ENCODE measurements around the gene SLA2. TPM values are rescaled to one million over a fixed set of nuclear protein-coding genes. Genes with fewer than 3 reads are reported as not detected.
"Not testable (repeated sequence)": the region's sequence is repeated elsewhere in the genome, so short reads cannot be mapped to it uniquely, and the experiment has no call there.

The SLA2 gene
- not detected in 2 replicates for total RNA-seq

- DNase-seq (ENCODE audit: low read depth): no peak
- H3K4me3 ChIP-seq (ENCODE audit: low read depth, low read length): no peak within 1 kb of the TSS
- no peak for TF ChIP-seq CTCF (conservative IDR thresholded peaks at IDR 0.05; ENCODE audit: low read depth, low read length)
Observed at GRCh38 chr20:36645998-36646397, at the start of gene SLA2. Gene SLA2, minus strand, starts transcription at chr20:36646196. Its CDS starts 4,861 bp downstream, at chr20:36641335.

GRCh38 chr20:36695467-36695866 lies 49.5 kb upstream of the SLA2 start:
- not testable (repeated sequence) for H3K4me3 ChIP-seq (ENCODE audit: low read depth, low read length); DNase-seq (ENCODE audit: low read depth)

DNA sequence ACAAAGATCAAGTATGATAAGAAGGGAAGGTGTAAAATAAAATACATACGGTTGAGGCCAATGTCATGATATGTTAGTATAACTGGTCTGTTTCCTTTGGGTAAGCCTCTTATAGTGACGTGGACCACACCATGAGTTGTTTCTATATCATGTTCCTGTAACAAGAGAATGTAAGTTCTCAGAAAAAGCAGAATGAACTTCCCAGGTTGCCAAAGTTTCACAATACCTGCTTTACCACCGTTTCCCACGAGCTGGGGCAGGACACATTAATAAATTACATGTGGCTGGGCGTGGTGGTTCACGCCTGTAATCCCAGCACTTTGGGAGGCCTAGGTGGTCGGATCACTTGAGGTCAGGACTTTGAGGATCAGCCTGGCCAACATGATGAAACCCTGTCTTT lies 42.6 kb upstream of the SLA2 start:
- DNase-seq (ENCODE audit: low read depth): no peak
- H3K4me3 ChIP-seq (ENCODE audit: low read depth, low read length): no peak overlapping the region
- no peak for TF ChIP-seq CTCF (conservative IDR thresholded peaks at IDR 0.05; ENCODE audit: low read depth, low read length)

- no peak for DNase-seq (ENCODE audit: low read depth)
- H3K4me3 ChIP-seq (ENCODE audit: low read depth, low read length): no peak overlapping the region
- TF ChIP-seq CTCF (conservative IDR thresholded peaks at IDR 0.05; ENCODE audit: low read depth, low read length): no peak
Observed at GRCh38 chr20:36687850-36688249, 41.9 kb upstream of the SLA2 start.

DNA sequence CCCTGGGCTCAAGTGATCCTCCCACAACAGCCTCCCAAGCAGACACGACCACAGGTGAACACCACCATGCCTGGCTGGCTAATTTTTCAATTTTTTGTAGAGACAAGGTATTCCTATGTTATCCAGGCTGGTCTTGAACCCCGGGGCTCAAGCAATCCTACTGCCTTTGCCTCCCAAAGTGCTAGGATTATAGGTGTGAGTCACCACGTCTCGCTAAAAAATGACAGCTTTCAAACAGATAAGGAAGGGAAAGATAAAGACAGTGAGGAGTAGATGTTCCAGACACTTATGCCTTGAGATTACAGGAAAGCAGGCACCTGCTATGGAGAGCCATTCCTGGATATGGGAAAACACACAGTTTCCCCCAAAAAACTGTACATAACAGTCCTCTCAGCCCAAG lies 40.9 kb upstream of the SLA2 start:
- TF ChIP-seq CTCF (conservative IDR thresholded peaks at IDR 0.05; ENCODE audit: low read depth, low read length): no peak
- H3K4me3 ChIP-seq (ENCODE audit: low read depth, low read length): no peak overlapping the region
- no peak for DNase-seq (ENCODE audit: low read depth)

GRCh38 chr20:36686504-36686903 lies 40.5 kb upstream of the SLA2 start:
- no peak for TF ChIP-seq CTCF (conservative IDR thresholded peaks at IDR 0.05; ENCODE audit: low read depth, low read length)
- H3K4me3 ChIP-seq (ENCODE audit: low read depth, low read length): no peak overlapping the region

DNA sequence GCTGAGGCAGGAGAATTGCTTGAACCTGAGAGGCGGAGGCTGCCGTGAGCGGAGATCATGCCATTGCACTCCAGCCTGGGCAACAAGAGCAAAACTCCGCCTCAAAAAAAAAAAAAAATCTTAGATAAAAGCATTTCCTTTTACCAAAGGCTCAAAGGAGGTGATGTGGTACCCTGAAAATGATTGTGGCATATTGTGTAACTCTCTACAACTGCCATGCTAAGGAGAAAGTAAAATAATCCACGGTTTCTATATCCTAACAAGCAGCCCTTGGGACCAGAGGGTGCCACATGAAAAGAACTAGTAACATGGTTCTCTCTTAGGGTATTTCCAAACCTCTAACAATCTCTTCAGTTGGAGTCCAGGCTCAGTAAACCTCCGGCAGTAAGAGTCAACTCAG lies 38.8 kb upstream of the SLA2 start:
- no peak for TF ChIP-seq CTCF (conservative IDR thresholded peaks at IDR 0.05; ENCODE audit: low read depth, low read length)
- H3K4me3 ChIP-seq (ENCODE audit: low read depth, low read length): no peak overlapping the region
- no peak for DNase-seq (ENCODE audit: low read depth)

More at GRCh38 chr20:36686504-36686903, 40.5 kb upstream of the SLA2 start:
- no peak for DNase-seq (ENCODE audit: low read depth)

- no peak for TF ChIP-seq CTCF (conservative IDR thresholded peaks at IDR 0.05; ENCODE audit: low read depth, low read length)
Observed at GRCh38 chr20:36682311-36682710, 36.3 kb upstream of the SLA2 start.

More at GRCh38 chr20:36682311-36682710, 36.3 kb upstream of the SLA2 start:
- DNase-seq (ENCODE audit: low read depth): no peak
- no peak overlapping the region for H3K4me3 ChIP-seq (ENCODE audit: low read depth, low read length)
